ENCODE results near the gene ZFYVE21. TPM values are rescaled to one million over a fixed set of nuclear protein-coding genes. Genes with fewer than 3 reads are reported as not detected.

ZFYVE21 gene
- total RNA-seq, 1 donor, result 47.0 TPM

DNA sequence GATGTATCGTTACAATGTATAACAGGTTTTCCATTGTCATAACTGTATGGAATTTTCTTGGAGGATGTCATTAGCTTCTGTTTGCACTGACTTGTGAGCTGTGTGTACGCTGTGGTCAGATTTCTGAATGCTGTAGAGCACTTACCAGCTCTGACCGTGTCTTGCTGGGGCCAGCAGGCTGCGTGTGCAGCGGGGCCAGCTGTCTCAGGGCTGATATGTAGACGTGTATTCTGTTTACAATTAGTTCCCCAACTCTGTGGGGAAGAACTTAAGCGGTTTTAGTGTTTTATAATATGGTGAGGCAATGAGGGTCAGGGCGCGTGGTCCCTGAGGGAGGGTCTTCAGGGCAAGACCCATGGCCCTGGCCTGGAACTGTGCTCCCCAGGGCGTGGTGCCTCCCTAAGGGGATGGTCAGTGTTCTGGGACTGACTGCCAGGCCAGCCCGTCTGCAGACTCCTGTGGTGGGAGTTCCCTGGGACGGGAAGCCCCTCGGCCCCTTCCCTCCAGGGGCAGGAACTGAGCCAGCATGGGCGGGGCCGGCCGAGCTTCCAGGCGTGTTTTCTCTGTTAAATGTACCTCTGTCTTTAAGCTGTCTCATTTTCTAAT is 19.0 kb upstream of the ZFYVE21 start:
- TF ChIP-seq, protein P1, sequence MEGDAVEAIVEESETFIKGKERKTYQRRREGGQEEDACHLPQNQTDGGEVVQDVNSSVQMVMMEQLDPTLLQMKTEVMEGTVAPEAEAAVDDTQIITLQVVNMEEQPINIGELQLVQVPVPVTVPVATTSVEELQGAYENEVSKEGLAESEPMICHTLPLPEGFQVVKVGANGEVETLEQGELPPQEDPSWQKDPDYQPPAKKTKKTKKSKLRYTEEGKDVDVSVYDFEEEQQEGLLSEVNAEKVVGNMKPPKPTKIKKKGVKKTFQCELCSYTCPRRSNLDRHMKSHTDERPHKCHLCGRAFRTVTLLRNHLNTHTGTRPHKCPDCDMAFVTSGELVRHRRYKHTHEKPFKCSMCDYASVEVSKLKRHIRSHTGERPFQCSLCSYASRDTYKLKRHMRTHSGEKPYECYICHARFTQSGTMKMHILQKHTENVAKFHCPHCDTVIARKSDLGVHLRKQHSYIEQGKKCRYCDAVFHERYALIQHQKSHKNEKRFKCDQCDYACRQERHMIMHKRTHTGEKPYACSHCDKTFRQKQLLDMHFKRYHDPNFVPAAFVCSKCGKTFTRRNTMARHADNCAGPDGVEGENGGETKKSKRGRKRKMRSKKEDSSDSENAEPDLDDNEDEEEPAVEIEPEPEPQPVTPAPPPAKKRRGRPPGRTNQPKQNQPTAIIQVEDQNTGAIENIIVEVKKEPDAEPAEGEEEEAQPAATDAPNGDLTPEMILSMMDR (IDR thresholded peaks at IDR 0.05; ENCODE audit: insufficient read depth, low read length), result no peak
- DNase-seq (ENCODE audit: low read depth), result peak; percentile 51
- no peak overlapping the region for H3K4me3 ChIP-seq (ENCODE audit: low read depth, low read length)

DNA sequence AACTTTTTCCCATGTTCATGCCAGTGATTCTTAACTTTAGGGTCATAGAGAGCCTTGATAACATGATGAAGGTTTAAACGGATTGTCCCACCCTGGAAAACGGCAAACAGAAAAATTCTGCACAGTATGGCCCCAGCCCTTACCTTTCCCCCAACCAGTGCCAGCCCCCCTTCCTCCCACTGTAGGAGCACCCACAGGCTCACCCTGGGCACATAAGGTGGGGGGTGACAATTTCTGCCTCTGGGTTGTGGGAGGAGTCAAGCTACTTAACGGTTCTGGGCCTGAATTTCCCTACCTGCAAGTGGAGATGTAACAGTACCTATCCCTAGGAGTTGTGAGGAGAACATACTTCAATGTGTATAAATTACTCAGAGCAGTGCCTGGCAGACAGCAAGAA is 18.4 kb upstream of the ZFYVE21 start:
- no peak for DNase-seq (ENCODE audit: low read depth)
- TF ChIP-seq, protein P1 (IDR thresholded peaks at IDR 0.05; ENCODE audit: insufficient read depth, low read length), result no peak
- H3K4me3 ChIP-seq (ENCODE audit: low read depth, low read length), result no peak overlapping the region

DNA sequence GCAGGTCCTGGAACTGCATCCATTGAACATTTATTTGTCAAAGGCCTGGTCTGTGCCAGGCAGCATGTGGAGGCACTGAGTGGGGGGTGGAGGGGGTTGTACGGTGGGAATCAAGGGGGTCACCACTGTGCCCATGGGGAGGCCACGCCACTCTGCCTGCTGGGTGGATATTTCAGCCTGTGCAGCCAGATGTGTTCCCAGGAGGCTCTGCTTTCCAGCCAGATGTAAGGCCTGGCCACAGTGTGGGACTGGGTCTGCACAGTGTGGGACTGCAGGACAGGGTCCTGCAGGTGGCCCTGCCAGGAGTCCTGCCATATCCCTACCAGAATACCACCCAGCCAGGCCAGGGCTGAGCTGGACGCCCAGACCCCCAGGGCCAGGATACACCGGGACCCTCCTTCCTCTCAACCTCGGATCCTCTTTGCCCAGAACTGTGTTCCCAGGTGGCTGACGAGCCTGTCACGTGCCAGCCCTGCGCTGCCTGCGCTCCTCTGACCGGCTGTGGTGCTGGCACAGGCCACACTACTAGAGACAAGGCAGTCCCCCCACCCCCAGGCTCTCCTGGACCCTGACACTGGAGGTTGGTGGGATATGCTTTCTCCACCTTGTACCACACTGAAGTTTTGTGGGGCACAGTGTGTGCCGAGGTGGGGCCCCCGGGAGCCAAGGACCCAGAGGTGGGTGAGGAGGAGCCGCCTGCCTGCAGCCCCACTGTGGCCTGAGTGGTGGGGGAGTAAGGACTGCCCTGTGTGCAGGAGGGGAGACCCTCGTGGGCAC is 17.8 kb upstream of the ZFYVE21 start:
- TF ChIP-seq, protein P1 (IDR thresholded peaks at IDR 0.05; ENCODE audit: insufficient read depth, low read length), result no peak
- no peak overlapping the region for H3K4me3 ChIP-seq (ENCODE audit: low read depth, low read length)
- no peak for DNase-seq (ENCODE audit: low read depth)

DNA sequence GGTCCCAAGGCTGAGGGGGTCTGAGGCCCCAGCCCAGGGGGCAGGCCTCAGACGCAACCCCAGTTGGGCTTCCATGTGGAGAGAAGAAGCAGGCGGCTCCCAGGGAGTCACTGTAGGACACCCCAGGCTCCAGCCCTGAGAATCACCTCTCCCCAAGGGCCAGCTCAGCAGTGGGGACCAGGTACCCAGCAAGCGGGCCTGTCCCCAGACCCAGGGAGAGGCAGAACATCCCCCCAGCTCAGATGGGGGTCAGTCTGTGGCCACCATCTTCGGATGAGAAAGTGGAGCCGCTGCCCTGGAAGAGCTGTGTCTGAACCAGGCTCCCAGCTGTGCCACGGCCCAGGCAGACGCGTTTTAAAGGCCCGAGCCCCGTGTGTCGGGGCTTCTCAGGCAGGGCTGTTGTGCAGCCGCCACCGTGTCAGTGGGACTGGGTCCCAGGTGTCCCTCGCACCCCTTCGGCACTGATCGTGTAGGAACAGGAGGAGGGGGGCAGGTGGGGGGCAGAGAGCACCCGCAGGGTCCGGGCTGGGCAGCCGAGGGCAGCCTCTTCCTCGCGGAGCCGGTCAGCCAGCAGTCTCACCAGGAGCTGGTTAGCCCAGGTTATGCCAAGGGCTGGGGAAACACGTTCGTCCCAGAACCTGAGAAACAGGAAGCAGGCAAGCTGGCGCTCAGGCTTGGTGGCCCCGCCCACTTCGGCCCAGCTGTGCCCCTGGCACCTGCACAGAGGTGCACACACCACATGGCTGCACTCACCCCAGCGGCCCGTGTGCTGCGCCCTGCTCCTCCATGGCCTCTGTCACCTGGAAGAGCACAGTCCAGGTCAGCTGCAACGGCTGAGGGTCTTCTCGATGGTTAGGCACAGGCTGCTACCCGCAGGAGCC is 17.0 kb upstream of the ZFYVE21 start:
- H3K4me3 ChIP-seq (ENCODE audit: low read depth, low read length), result no peak overlapping the region
- no peak for DNase-seq (ENCODE audit: low read depth)
- TF ChIP-seq, protein P1 (IDR thresholded peaks at IDR 0.05; ENCODE audit: insufficient read depth, low read length), result no peak

DNA sequence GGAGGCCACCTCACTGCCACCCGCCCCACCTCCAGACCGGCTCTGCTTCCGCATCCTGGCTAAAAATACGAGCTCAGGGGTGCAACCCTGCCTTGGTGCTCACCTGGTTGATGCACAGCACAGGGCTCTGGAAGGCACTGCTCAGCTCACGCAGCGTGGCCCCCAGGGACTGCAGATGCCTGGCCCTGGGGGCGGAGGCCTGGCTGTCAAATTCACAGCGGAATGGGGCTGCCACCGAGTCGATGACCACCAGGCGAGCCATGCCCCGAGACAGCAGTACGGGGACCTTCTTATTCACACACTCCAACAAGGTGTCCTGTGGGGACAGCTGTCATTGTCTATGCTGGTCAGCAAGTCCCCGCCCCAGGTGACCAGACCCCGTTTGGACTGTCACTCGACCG is 16.3 kb upstream of the ZFYVE21 start:
- TF ChIP-seq, protein P1 (IDR thresholded peaks at IDR 0.05; ENCODE audit: insufficient read depth, low read length), result no peak
- no peak overlapping the region for H3K4me3 ChIP-seq (ENCODE audit: low read depth, low read length)
- no peak for DNase-seq (ENCODE audit: low read depth)

DNA sequence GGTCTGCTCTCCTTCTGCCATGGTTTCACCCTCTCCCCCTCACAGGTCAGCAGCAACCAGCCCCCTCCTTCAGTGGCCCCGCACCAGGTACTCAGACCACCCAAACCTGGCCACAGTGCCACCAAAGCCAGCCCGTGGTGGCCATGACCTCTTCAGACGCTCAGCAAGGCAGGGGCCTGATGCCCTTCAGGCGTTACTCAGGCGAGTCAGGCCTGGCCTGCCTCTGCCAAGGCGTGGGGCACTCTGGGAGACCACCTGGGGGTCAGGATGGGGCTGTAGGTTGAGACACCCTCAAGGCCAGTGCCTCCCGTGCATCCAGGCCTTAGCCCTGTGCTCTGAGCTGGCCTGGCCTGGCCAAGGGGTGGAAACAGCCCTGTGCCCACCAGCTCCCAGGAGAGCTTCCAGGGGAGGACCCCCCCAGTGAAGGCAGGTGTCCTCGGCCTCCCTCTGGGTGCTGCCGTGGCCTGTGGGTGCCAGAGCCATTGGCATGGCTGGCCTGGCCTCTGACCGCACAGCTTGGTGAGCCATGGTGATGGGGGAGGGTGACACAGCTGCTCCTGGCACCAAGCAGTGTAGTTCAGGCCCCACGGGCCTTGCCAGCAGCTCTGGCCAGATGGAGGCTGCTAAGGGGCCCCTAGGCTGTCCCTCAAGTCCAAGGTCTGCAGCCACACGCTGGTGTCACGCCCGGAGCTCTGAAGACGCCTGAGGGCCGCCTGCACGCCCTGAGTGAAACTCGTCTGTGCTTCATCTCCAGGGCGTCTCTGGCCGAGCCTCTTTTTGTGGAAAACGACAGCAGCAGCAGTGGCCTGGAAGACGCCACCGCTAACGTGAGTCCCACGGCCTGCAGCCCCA is 15.5 kb upstream of the ZFYVE21 start:
- DNase-seq (ENCODE audit: low read depth), result no peak
- TF ChIP-seq, protein P1 (IDR thresholded peaks at IDR 0.05; ENCODE audit: insufficient read depth, low read length), result no peak
- H3K4me3 ChIP-seq (ENCODE audit: low read depth, low read length), result no peak overlapping the region
